ENCODE results near the gene EEF1B2. TPM values are rescaled to one million over a fixed set of nuclear protein-coding genes. Genes with fewer than 3 reads are reported as not detected.
A peak's percentile ranks its signal among the peaks of the same experiment; 100 is the strongest.
"Not testable (repeated sequence)": the region's sequence is repeated elsewhere in the genome, so short reads cannot be mapped to it uniquely, and the experiment has no call there.

EEF1B2 gene
- total RNA-seq, 1 donor = 442 TPM

DNA sequence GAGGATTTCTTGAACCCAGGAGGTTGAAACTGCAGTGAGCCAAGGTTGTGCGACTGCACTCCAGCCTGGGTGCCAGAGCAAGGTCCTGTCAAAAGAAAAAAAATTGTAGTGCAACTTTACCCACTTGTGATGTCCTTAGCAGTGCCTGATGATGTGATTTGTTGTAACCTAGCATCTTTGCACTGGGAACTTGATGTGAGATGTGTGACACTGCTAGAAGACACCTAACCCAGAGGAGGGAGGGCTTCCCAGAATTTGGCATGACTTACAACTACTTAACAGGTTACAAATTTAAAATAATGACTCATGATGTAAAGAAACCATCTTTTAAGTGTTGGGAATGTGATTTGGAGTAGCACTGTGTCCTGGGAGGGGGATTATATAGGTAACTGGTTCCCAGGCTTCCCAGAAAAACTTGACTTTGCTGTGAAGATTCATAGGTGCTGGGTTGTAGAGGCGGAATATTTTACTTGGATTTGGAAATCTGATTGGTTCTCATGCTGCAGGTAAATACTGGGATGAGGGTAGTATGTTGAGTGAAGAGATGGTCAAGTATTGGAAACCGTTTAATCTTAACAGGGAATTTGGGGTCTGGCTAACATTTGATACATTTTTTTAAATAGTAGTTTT is 3.7 kb downstream of the EEF1B2 start:
- Histone ChIP-seq H3K4me2 (ENCODE audit: insufficient read depth, low read length) (no peak overlapping the region), H3K9me3 (ENCODE audit: low read depth, low read length) (no peaks in the 10 kb centered on the region), H3K27ac (ENCODE audit: low read depth, low read length) (no peak overlapping the region), H3K79me2 (ENCODE audit: insufficient read depth, low read length) (peaks cover 35% of the 10 kb centered on the region), H4K20me1 (ENCODE audit: insufficient read depth, low read length) (peaks cover 8% of the 10 kb centered on the region), H2AFZ (ENCODE audit: low read length) (no peak overlapping the region), H3K4me3 (ENCODE audit: insufficient read depth, low read length) (no peak overlapping the region), H3K36me3 (ENCODE audit: insufficient read depth, low read length) (peaks cover 44% of the 10 kb centered on the region), H3K27me3 (ENCODE audit: insufficient read depth, low read length) (no peaks in the 10 kb centered on the region), H3K4me1 (ENCODE audit: insufficient read depth, low read length) (peaks cover 12% of the 10 kb centered on the region)
- peak; percentile 79 for DNase-seq (ENCODE audit: insufficient read length, low spot score, missing footprints)
- TF ChIP-seq, protein P1, sequence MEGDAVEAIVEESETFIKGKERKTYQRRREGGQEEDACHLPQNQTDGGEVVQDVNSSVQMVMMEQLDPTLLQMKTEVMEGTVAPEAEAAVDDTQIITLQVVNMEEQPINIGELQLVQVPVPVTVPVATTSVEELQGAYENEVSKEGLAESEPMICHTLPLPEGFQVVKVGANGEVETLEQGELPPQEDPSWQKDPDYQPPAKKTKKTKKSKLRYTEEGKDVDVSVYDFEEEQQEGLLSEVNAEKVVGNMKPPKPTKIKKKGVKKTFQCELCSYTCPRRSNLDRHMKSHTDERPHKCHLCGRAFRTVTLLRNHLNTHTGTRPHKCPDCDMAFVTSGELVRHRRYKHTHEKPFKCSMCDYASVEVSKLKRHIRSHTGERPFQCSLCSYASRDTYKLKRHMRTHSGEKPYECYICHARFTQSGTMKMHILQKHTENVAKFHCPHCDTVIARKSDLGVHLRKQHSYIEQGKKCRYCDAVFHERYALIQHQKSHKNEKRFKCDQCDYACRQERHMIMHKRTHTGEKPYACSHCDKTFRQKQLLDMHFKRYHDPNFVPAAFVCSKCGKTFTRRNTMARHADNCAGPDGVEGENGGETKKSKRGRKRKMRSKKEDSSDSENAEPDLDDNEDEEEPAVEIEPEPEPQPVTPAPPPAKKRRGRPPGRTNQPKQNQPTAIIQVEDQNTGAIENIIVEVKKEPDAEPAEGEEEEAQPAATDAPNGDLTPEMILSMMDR (IDR thresholded peaks at IDR 0.05; ENCODE audit: extremely low read depth, low read depth, low read length) = no peak

DNA sequence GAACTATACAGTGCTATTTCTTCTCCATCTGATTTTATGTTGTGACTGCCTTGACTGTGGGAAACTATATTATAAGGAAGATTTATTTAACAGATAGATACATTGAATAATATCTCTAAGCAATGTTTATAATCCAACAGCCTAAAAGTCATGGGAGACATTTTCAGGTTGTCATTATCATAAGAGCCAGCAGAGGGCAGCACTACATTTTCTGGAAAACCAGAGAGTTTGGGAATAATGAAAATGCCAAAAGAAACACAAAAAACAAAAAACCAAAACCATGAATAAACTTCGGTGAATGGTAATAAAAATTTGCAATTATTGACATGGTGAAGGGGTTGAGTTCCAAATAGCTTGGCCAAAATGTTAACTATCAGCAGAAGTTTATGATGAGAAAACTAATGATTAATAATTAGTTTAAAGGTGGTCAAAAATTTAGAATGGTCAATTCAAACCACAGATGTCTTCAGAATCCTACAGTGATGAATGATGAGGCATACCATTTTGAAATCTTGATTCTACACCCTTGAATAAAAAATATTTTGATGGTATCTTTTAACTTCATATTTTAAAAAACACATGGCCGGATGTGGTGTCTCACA is 4.7 kb downstream of the EEF1B2 start:
- Histone ChIP-seq H3K4me2 (ENCODE audit: insufficient read depth, low read length) (no peak overlapping the region), H3K27me3 (ENCODE audit: insufficient read depth, low read length) (no peaks in the 10 kb centered on the region), H3K36me3 (ENCODE audit: insufficient read depth, low read length) (peaks cover 44% of the 10 kb centered on the region), H3K27ac (ENCODE audit: low read depth, low read length) (no peak overlapping the region), H3K4me1 (ENCODE audit: insufficient read depth, low read length) (peaks cover 12% of the 10 kb centered on the region), H3K79me2 (ENCODE audit: insufficient read depth, low read length) (peaks cover 26% of the 10 kb centered on the region), H3K4me3 (ENCODE audit: insufficient read depth, low read length) (no peak overlapping the region), H2AFZ (ENCODE audit: low read length) (no peak overlapping the region), H4K20me1 (ENCODE audit: insufficient read depth, low read length) (peaks cover 8% of the 10 kb centered on the region), H3K9me3 (ENCODE audit: low read depth, low read length) (no peaks in the 10 kb centered on the region)
- DNase-seq (ENCODE audit: insufficient read length, low spot score, missing footprints) = no peak
- TF ChIP-seq, protein P1 (IDR thresholded peaks at IDR 0.05; ENCODE audit: extremely low read depth, low read depth, low read length) = peak; percentile 72

DNA sequence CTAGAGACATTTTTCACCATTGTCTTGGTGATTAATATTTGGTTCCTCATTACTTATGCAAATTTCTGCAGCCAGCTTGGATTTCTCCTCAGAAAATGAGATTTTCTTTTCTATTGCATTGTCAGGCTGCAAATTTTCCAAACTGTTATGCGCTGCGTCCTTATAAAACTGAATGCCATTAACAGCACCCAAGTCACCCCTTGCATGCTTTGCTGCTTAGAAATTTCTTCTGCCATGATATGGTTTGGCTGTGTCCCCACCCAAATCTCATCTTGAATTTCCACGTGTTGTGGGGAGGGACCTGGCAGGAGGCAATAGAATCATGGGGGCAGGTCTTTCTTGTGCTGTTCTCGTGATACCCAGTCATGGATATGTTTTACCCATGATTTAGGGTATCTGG is 8.5 kb downstream of the EEF1B2 start:
- H3K27me3 ChIP-seq (ENCODE audit: insufficient read depth, low read length); DNase-seq (ENCODE audit: insufficient read length, low spot score, missing footprints); H4K20me1 ChIP-seq (ENCODE audit: insufficient read depth, low read length); H3K4me2 ChIP-seq (ENCODE audit: insufficient read depth, low read length); H3K27ac ChIP-seq (ENCODE audit: low read depth, low read length); H2AFZ ChIP-seq (ENCODE audit: low read length); H3K9me3 ChIP-seq (ENCODE audit: low read depth, low read length); H3K79me2 ChIP-seq (ENCODE audit: insufficient read depth, low read length); H3K4me3 ChIP-seq (ENCODE audit: insufficient read depth, low read length); H3K4me1 ChIP-seq (ENCODE audit: insufficient read depth, low read length): not testable (repeated sequence)
- peaks cover 18% of the 10 kb centered on the region for H3K36me3 ChIP-seq (ENCODE audit: insufficient read depth, low read length)

DNA sequence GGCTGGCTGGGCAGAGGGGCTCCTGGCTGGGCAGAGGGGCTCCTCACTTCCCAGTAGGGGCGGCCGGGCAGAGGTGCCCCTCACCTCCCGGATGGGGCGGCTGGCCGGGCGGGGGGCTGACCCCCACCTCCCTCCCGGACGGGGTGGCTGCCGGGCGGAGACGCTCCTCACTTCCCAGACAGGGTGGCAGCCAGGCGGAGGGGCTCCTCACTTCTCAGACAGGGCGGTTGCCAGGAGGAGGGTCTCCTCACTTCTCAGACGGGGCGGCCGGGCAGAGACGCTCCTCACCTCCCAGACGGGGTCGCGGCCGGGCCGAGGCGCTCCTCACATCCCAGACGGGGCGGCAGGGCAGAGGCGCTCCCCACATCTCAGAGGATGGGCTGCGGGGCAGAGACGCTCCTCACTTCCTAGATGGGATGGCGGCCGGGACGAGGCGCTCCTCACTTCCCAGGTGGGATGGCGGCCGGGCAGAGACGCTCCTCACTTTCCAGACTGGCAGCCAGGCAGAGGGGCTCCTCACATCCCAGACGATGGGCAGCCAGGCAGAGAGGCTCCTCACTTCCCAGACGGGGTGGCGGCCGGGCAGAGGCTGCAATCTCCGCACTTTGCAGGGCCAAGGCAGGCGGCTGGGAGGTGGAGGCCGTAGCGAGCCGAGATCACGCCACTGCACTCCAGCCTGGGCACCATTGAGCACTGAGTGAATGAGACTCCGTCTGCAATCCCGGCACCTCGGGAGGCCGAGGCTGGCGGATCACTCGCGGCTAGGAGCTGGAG is 12.1 kb downstream of the EEF1B2 start:
- H2AFZ ChIP-seq (ENCODE audit: low read length); H3K4me2 ChIP-seq (ENCODE audit: insufficient read depth, low read length); DNase-seq (ENCODE audit: insufficient read length, low spot score, missing footprints); H3K4me3 ChIP-seq (ENCODE audit: insufficient read depth, low read length); H3K27me3 ChIP-seq (ENCODE audit: insufficient read depth, low read length); H3K9me3 ChIP-seq (ENCODE audit: low read depth, low read length); H3K79me2 ChIP-seq (ENCODE audit: insufficient read depth, low read length); H4K20me1 ChIP-seq (ENCODE audit: insufficient read depth, low read length); H3K27ac ChIP-seq (ENCODE audit: low read depth, low read length); H3K4me1 ChIP-seq (ENCODE audit: insufficient read depth, low read length): not testable (repeated sequence)
- peaks cover 14% of the 10 kb centered on the region for H3K36me3 ChIP-seq (ENCODE audit: insufficient read depth, low read length)
